Measurements from ENCODE around the gene GMPPA.

GRCh38 chr2:219465659-219466561 is 32.8 kb upstream of the GMPPA start:
- TF ChIP-seq CBX8 (IDR thresholded peaks at IDR 0.05) (no peak), RNF2 (IDR thresholded peaks at IDR 0.05; ENCODE audit: borderline replicate concordance, low read depth) (no peak), CTCF (IDR thresholded peaks at IDR 0.05) (no peak), HDAC2 (IDR thresholded peaks at IDR 0.05) (no peak), NPAS2 (CRISPR knock-in tag; IDR thresholded peaks at IDR 0.05; ENCODE audit: borderline replicate concordance) (no peak), RCOR1 (IDR thresholded peaks at IDR 0.05; ENCODE audit: low read depth, low read length) (no peak), MAX (IDR thresholded peaks at IDR 0.05) (no peak), HOXA7 (CRISPR knock-in tag; IDR thresholded peaks at IDR 0.05) (no peak), MAFK (IDR thresholded peaks at IDR 0.05; ENCODE audit: partially characterized antibody) (no peak), POLR2A (IDR thresholded peaks at IDR 0.05; ENCODE audit: low read length) (no peak; the same call in 1 of the 2 replicates), JUNB (IDR thresholded peaks at IDR 0.05) (no peak), REST (IDR thresholded peaks at IDR 0.05) (no peak), MYC (IDR thresholded peaks at IDR 0.05; ENCODE audit: borderline replicate concordance, low read length) (no peak)

Measured in A549 (cell line).